GM12878 (cell line): ENCODE measurements around the gene PIGQ. TPM values are rescaled to one million over a fixed set of nuclear protein-coding genes. Genes with fewer than 3 reads are reported as not detected.

Experiments used
- ATAC-seq: fragments of 200-7000 bp; cut with Tn5 transposase; 3 replicates; pipeline ENCODE4 v1.9.1; 2020; ENCODE audit warnings: mild to moderate bottlenecking, moderate library complexity
- BruUV-seq: library from RNA; stranded (reverse); fragments of 400-500 nt; replicated peaks from 2 replicates; lab custom pipeline; 2021; lab: Mats Ljungman, UMichigan
- CTCF ChIA-PET: fragments of 300-600 bp; sonication (Branson Sonifier 250); formaldehyde crosslinking; extraction: SDS; loops from one replicate; lab custom pipeline; 2021; ENCODE audit warnings: inconsistent platforms; lab: Yijun Ruan, JAX
- POLR2A ChIA-PET: fragments of 350-600 bp; formaldehyde crosslinking; extraction: SDS; loops from one replicate; lab custom pipeline; 2021; ENCODE audit warnings: inconsistent platforms; lab: Charles Lee
- RAD21 ChIA-PET: fragments of 300-600 bp; sonication (Branson Sonifier 250); formaldehyde crosslinking; loops from one replicate; lab custom pipeline; 2023; ENCODE audit warnings: antibody characterized with exemption; ENCODE audit not compliant: unreplicated experiment; lab: Charles Lee
- SMC1A ChIA-PET: fragments of 300-600 bp; sonication (Branson Sonifier 250); formaldehyde crosslinking; loops from one replicate; lab custom pipeline; 2023; ENCODE audit not compliant: unreplicated experiment, uncharacterized antibody; lab: Charles Lee
- DNase-seq: peaks from one replicate; pipeline ENCODE4 v3.0.0-alpha.2; 2011; ENCODE audit warnings: low read depth, low spot score
- FAIRE-seq: peaks from 3 replicates; lab custom pipeline; 2011; peaks lifted over from hg19 to GRCh38; lab: Jason Lieb, UNC
- H2AFZ ChIP-seq: 2 replicates; pipeline ENCODE4 v1.6.0; 2011; ENCODE audit warnings: low read depth, low read length, control low read depth; ENCODE audit not compliant: control insufficient read depth
- H3K27ac ChIP-seq: 2 replicates; pipeline ENCODE4 v1.5.1; 2011; ENCODE audit warnings: control low read depth; ENCODE audit not compliant: control insufficient read depth, insufficient read depth
- H3K27me3 ChIP-seq, 2 experiments: replicated peaks in 1 of 2; 2 replicates each; pipeline versions ENCODE4 v1.6.0 to v1.6.1; 2011; ENCODE audit warnings: low read length in 1 of 2; ENCODE audit not compliant: control insufficient read depth in 2 of 2, insufficient read depth in 2 of 2
- H3K36me3 ChIP-seq, 2 experiments: 2 replicates each; pipeline ENCODE4 v1.5.1; 2011; ENCODE audit warnings: low read length in 1 of 2; ENCODE audit not compliant: control insufficient read depth in 2 of 2, insufficient read depth in 2 of 2
- H3K4me1 ChIP-seq: 2 replicates; pipeline ENCODE4 v1.6.1; 2011; ENCODE audit warnings: mild to moderate bottlenecking, low read length, moderate library complexity, mixed read lengths; ENCODE audit not compliant: control insufficient read depth, insufficient read depth
- H3K4me2 ChIP-seq: 2 replicates; pipeline ENCODE4 v1.6.0; 2011; ENCODE audit warnings: control low read depth; ENCODE audit not compliant: control insufficient read depth, insufficient read depth
- H3K4me3 ChIP-seq: fragments of 200-600 bp; sonication (generic); 2 replicates; pipeline ENCODE4 v1.5.1; 2016
- H3K79me2 ChIP-seq: 2 replicates; pipeline ENCODE4 v1.6.0; 2011; ENCODE audit warnings: low read length; ENCODE audit not compliant: control insufficient read depth, insufficient read depth
- H3K9ac ChIP-seq: 2 replicates; pipeline ENCODE4 v1.8.0; 2011; ENCODE audit warnings: low read length, control low read depth, mixed read lengths; ENCODE audit not compliant: control insufficient read depth, insufficient read depth
- H3K9me3 ChIP-seq: replicated peaks from 3 replicates; pipeline ENCODE4 v1.5.1; 2011; ENCODE audit warnings: mild to moderate bottlenecking, low read length; ENCODE audit not compliant: control insufficient read depth, insufficient read depth
- H4K20me1 ChIP-seq: 2 replicates; pipeline ENCODE4 v1.6.0; 2011; ENCODE audit not compliant: control insufficient read depth, insufficient read depth
- DPF2 ChIP-seq: fragments of 450-650 bp; IDR thresholded peaks from 2 replicates; pipeline ENCODE4 v1.6.1; 2017; ENCODE audit warnings: mild to moderate bottlenecking
- GABPA ChIP-seq: IDR thresholded peaks from 2 replicates; pipeline ENCODE4 v1.6.1; 2014; ENCODE audit warnings: antibody characterized with exemption, low read depth, mild to moderate bottlenecking, inconsistent platforms
- JUND ChIP-seq: IDR thresholded peaks from 2 replicates; pipeline ENCODE4 v1.6.1; 2012; ENCODE audit warnings: low read depth, mild to moderate bottlenecking, low read length, improper control_type of control experiment, moderate library complexity
- POLR2A ChIP-seq: IDR thresholded peaks from 2 replicates; pipeline ENCODE4 v1.6.1; 2011; ENCODE audit warnings: low read depth, mild to moderate bottlenecking, low read length
- RB1 ChIP-seq: fragments of 450-650 bp; formaldehyde crosslinking; IDR thresholded peaks from 2 replicates; pipeline ENCODE4 v1.6.1; 2017; ENCODE audit warnings: mild to moderate bottlenecking, borderline replicate concordance
- ZNF384 ChIP-seq: IDR thresholded peaks from 2 replicates; pipeline ENCODE4 v1.6.1; 2012; ENCODE audit warnings: low read depth, mild to moderate bottlenecking, low read length, improper control_type of control experiment, borderline replicate concordance
- ZNF622 ChIP-seq: fragments of 450-650 bp; IDR thresholded peaks from 2 replicates; pipeline ENCODE4 v1.6.1; 2017; ENCODE audit warnings: mild to moderate bottlenecking, inconsistent platforms
- ZSCAN29 ChIP-seq: fragments of 450-650 bp; IDR thresholded peaks from 2 replicates; pipeline ENCODE4 v1.6.1; 2017; ENCODE audit warnings: mild to moderate bottlenecking, moderate library complexity
- ZZZ3 ChIP-seq: IDR thresholded peaks from 2 replicates; pipeline ENCODE4 v1.6.1; 2011; ENCODE audit warnings: low read depth; ENCODE audit not compliant: control insufficient read depth, insufficient read length
- WGBS: methylation state at CpG from one replicate; pipeline ENCODE4 v1.1.6; 2016; ENCODE audit warnings: low lambda C conversion rate; ENCODE audit not compliant: insufficient replicate concordance, insufficient coverage; ENCODE audit errors: missing lambda C conversion rate; 5-methylcytosine and 5-hydroxymethylcytosine counted together
- in situ Hi-C: fragments of 300-500 bp; cut with MboI; formaldehyde crosslinking; loops from 9 replicates; pipeline ENCODE4 v1.14.3; 2018; ENCODE audit warnings: mixed read lengths
- intact Hi-C: fragments of 100-400 bp; cut with micrococcal nuclease; formaldehyde crosslinking; loops from one replicate; pipeline ENCODE4 v1.14.2; 2022; ENCODE audit not compliant: unreplicated experiment
- polyA plus RNA-seq, 11 experiments: library from polyadenylated mRNA; depleted of rRNA in 4 of 11; unstranded in 6 of 11; stranded (reverse) in 5 of 11; fragments of >200 nt; fragmentation: Nextera tagmentation in 4 of 11; fragmentation: Illumina TruSeq in 1 of 11; extraction: Ambion mirVana in 4 of 11; extraction: Trizol in 1 of 11; gene quantifications; 1 replicate in 1 of 11; 2 replicates in 10 of 11; pipeline versions ENCODE4 v1.2.1 to v1.2.3, GENCODE V29; 2011 to 2016; ENCODE audit warnings: inconsistent platforms in 2 of 11, missing spikeins in 2 of 11, low read depth in 1 of 11
- total RNA-seq, 4 experiments: library from RNA; depleted of rRNA in 3 of 4; stranded (reverse); fragments of >200 nt in 3 of 4; fragmentation: Illumina TruSeq in 1 of 4; extraction: Trizol in 1 of 4; gene quantifications; 2 replicates each; pipeline versions ENCODE4 v1.2.1 to v1.2.3, GENCODE V29; 2013 to 2021
- TF ChIP-seq, protein P1 (sequence below): fragments of 450-650 bp; IDR thresholded peaks from 2 replicates; pipeline ENCODE4 v1.6.1; 2017; ENCODE audit warnings: mild to moderate bottlenecking, moderate library complexity

PIGQ gene
- total and polyA plus RNA-seq, 10 of the 15 experiments (the other 5 are each of a cell fraction or from before 2014, with no cell fraction given), result 1.8 to 31.3 (median 17.5) TPM; not detected in 1

DNA sequence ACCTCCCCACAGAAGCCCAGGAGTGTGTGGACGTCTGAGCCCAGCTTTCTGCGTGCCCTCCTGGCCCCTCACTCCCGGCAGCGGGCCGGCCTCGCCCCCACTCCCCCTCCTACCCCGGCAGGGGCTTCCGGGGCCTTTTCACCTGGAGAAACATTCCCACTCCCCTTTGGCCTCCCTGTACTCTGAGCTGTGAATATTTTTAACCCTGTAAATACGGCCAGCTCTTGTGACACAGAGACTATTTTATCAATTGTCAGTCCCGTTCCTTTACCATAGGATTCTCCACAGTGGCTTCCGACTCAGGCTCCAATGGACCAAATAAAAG lies 15.5 kb upstream of the PIGQ start (continued):
- TF ChIP-seq, protein P1, sequence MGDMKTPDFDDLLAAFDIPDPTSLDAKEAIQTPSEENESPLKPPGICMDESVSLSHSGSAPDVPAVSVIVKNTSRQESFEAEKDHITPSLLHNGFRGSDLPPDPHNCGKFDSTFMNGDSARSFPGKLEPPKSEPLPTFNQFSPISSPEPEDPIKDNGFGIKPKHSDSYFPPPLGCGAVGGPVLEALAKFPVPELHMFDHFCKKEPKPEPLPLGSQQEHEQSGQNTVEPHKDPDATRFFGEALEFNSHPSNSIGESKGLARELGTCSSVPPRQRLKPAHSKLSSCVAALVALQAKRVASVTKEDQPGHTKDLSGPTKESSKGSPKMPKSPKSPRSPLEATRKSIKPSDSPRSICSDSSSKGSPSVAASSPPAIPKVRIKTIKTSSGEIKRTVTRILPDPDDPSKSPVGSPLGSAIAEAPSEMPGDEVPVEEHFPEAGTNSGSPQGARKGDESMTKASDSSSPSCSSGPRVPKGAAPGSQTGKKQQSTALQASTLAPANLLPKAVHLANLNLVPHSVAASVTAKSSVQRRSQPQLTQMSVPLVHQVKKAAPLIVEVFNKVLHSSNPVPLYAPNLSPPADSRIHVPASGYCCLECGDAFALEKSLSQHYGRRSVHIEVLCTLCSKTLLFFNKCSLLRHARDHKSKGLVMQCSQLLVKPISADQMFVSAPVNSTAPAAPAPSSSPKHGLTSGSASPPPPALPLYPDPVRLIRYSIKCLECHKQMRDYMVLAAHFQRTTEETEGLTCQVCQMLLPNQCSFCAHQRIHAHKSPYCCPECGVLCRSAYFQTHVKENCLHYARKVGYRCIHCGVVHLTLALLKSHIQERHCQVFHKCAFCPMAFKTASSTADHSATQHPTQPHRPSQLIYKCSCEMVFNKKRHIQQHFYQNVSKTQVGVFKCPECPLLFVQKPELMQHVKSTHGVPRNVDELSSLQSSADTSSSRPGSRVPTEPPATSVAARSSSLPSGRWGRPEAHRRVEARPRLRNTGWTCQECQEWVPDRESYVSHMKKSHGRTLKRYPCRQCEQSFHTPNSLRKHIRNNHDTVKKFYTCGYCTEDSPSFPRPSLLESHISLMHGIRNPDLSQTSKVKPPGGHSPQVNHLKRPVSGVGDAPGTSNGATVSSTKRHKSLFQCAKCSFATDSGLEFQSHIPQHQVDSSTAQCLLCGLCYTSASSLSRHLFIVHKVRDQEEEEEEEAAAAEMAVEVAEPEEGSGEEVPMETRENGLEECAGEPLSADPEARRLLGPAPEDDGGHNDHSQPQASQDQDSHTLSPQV, result no peak
- no peak for TF ChIP-seq ZNF622
- no peak for TF ChIP-seq ZNF384
- no peak for TF ChIP-seq ZZZ3
- no peak for TF ChIP-seq GABPA
- no peak for TF ChIP-seq ZSCAN29
- TF ChIP-seq JUND, result no peak
- TF ChIP-seq DPF2, result no peak
- TF ChIP-seq, all 136 proteins: peak for 0

DNA sequence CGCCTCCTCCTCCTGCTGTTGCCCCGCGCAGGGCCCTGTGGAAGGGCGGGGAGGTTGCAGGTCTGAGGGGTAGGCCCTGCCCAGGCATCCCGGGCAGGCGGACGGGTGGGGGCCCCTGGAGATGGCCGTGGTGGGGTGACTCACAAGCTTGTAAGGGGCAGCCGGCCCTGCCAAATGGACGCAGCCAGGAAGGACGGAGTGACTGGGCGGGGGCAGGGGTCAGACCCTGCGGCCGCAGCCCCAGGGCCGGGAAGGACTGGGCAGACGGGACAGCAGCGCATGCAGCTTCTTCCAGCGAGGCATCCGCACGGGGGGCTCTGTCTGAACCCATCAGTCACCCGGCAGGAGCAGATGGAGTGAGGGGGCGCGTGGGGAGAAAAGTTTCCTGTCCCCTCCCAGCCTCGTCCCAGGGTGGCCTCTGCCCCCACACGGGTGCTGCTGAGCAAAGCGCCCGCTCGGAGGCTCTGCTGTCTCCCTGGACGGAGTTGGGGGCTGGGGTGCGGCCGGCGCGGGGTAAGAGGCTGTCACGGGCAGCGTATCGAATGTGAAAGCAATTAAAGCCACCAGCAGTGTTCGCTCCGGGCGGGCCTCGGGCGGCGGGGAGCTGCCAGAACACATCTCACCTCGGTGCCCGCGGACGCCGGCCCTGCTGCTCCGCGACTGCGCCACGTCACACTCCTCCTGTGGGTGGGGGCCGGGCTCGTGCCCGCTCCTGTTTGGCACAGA lies 15.0 kb upstream of the PIGQ start:
- FAIRE-seq, result no peak
- in situ Hi-C loops, result no loop called here
- 89% methylated on average over 50 of the region's 54 CpGs for WGBS

More for the DNA sequence above, 15.0 kb upstream of the PIGQ start:
- CTCF ChIA-PET, result no interaction called here
- Histone ChIP-seq H3K9me3 (no peaks in the 10 kb centered on the region), H2AFZ (no peak overlapping the region), H4K20me1 (no peaks in the 10 kb centered on the region), H3K27ac (no peak overlapping the region), H3K79me2 (no peaks in the 10 kb centered on the region), H3K4me1 (no peaks in the 10 kb centered on the region), H3K27me3 (peaks cover 3 to 7% of the 10 kb centered on the region in 2 experiments; a peak in 2 of 4 replicates), H3K36me3 (peaks cover 0 to 10% of the 10 kb centered on the region in 2 experiments; a peak in 2 of 4 replicates), H3K9ac (no peak overlapping the region)
- SMC1A ChIA-PET, result no interaction called here
- POLR2A ChIA-PET, result no interaction called here
- ATAC-seq (no peak), DNase-seq (no peak)
- intact Hi-C loops, result no loop called here
- RAD21 ChIA-PET, result no interaction called here
- BruUV-seq, result no TSS peak
- no peak for TF ChIP-seq RB1
- TF ChIP-seq POLR2A, result 0 out of 2 replicates have a peak, but pooled peaks have one; percentile 19
- TF ChIP-seq, all 136 proteins: peak for 1
- Histone ChIP-seq H3K4me2 (no peak overlapping the region), H3K4me3 (no peak overlapping the region)
